Measurements from ENCODE around the gene OR51A4. TPM values are rescaled to one million over a fixed set of nuclear protein-coding genes. Genes with fewer than 3 reads are reported as not detected.

OR51A4 gene
- total RNA-seq, 1 donor from 2014 or later, result not detected

Other genes with a start within 250 kb of the OR51A4 start
- 0.13 TPM for gene OR51E2, start 249.8 kb downstream of the OR51A4 start, total RNA-seq
- not detected for gene MMP26, start 242.8 kb downstream of the OR51A4 start, total RNA-seq
- not detected for gene OR51F1, start 177.7 kb downstream of the OR51A4 start, total RNA-seq
- gene OR52R1, start 143.2 kb downstream of the OR51A4 start, total RNA-seq, result not detected
- not detected for gene OR51F2, start 126.3 kb downstream of the OR51A4 start, total RNA-seq
- gene OR51S1, start 98.4 kb downstream of the OR51A4 start, total RNA-seq, result not detected
- gene OR51T1, start 65.7 kb downstream of the OR51A4 start, total RNA-seq, result not detected
- not detected for gene OR51A7, start 43.8 kb downstream of the OR51A4 start, total RNA-seq
- gene OR51G2, start 28.3 kb downstream of the OR51A4 start, total RNA-seq, result not detected
- gene OR51G1, start 23.3 kb downstream of the OR51A4 start, total RNA-seq, result not detected
- gene OR51A2, start 8.1 kb upstream of the OR51A4 start, total RNA-seq, result not detected
- not detected for gene OR51L1, start 47.2 kb upstream of the OR51A4 start, total RNA-seq
- gene OR52J3, start 98.9 kb upstream of the OR51A4 start, total RNA-seq, result not detected
- gene OR52E2, start 112.0 kb upstream of the OR51A4 start, total RNA-seq, result not detected
- gene OR52E1, start 122.0 kb upstream of the OR51A4 start, total RNA-seq, result not detected
- not detected for gene OR52A5, start 190.8 kb upstream of the OR51A4 start, total RNA-seq
- gene OR52A1, start 207.2 kb upstream of the OR51A4 start, total RNA-seq, result not detected